ENCODE measurements around the gene CST2. TPM values are rescaled to one million over a fixed set of nuclear protein-coding genes. Genes with fewer than 3 reads are reported as not detected.

CST2 gene
- 1 to 10 TPM in 1 of 4 donors, under 1 TPM in 2, not detected in 1; 0.45 to 2.1 (median 0.86) TPM for total RNA-seq

- no peak for DNase-seq (ENCODE audit: extremely low spot score)
- H3K36me3 ChIP-seq: no peaks in the 10 kb centered on the region
- no peaks in the 10 kb centered on the region for H3K27me3 ChIP-seq
- peaks cover 0 to 34% (median 29%) of the 10 kb centered on the region in 4 donors for H3K4me1 ChIP-seq
- TF ChIP-seq CTCF (IDR thresholded peaks at IDR 0.05): no peak
- no peak for TF ChIP-seq POLR2A (IDR thresholded peaks at IDR 0.05; ENCODE audit: low read depth)
- TF ChIP-seq EP300 (IDR thresholded peaks at IDR 0.05): no peak
- TF ChIP-seq POLR2AphosphoS5 (IDR thresholded peaks at IDR 0.05): no peak
- intact Hi-C loops (cut with DNase I): no loop called here
- 66% methylated on average over 4 of the region's 4 CpGs for WGBS
- no peak within 1 kb of the TSS for H3K27ac ChIP-seq (replicated peaks in 1 of 4)
- no peaks in the 10 kb centered on the region for H3K9me3 ChIP-seq
- H3K4me3 ChIP-seq: no peak within 1 kb of the TSS
These were observed at the start of gene CST2 for GRCh38 chr20:23826541-23827021. Gene CST2 (minus strand): TSS chr20:23826729. CDS start chr20:23826660, 69 bp downstream.

GRCh38 chr20:23875606-23876237 is 49.2 kb upstream of the CST2 start:
- H3K27ac ChIP-seq (replicated peaks in 1 of 4): peak overlapping the region; percentile 69 to 84 (median 84)
- no peak overlapping the region for H3K4me3 ChIP-seq
- H3K36me3 ChIP-seq: no peaks in the 10 kb centered on the region
- peaks cover 0 to 97% (median 89%) of the 10 kb centered on the region in 4 donors for H3K4me1 ChIP-seq
- 49% methylated on average over 6 of the region's 6 CpGs for WGBS
- peak; percentile 84 for DNase-seq (ENCODE audit: extremely low spot score)
- intact Hi-C loops (cut with DNase I): no loop called here
- TF ChIP-seq POLR2AphosphoS5 (IDR thresholded peaks at IDR 0.05): peak in 1 of 2 donors; percentile 6
- no peak for TF ChIP-seq EP300 (IDR thresholded peaks at IDR 0.05)
- no peak for TF ChIP-seq CTCF (IDR thresholded peaks at IDR 0.05)
- TF ChIP-seq POLR2A (IDR thresholded peaks at IDR 0.05; ENCODE audit: low read depth): no peak
- no peaks in the 10 kb centered on the region for H3K9me3 ChIP-seq
- H3K27me3 ChIP-seq: no peaks in the 10 kb centered on the region

- intact Hi-C loops (cut with DNase I): no loop called here
- TF ChIP-seq EP300 (IDR thresholded peaks at IDR 0.05): no peak
- no peak for TF ChIP-seq POLR2AphosphoS5 (IDR thresholded peaks at IDR 0.05)
- Histone ChIP-seq H3K9me3 (no peaks in the 10 kb centered on the region), H3K27me3 (no peaks in the 10 kb centered on the region), H3K36me3 (no peaks in the 10 kb centered on the region), H3K4me1 (peaks cover 0 to 95% (median 85%) of the 10 kb centered on the region in 4 donors), H3K4me3 (no peak overlapping the region), H3K27ac (replicated peaks in 1 of 4) (peak overlapping the region; percentile 69 to 84 (median 84))
- DNase-seq (ENCODE audit: extremely low spot score): no peak
- WGBS: 76% methylated on average over 5 of the region's 5 CpGs
These were observed 48.2 kb upstream of the CST2 start for GRCh38 chr20:23874747-23875146.

GRCh38 chr20:23873370-23874015 is 47.0 kb upstream of the CST2 start:
- intact Hi-C loops (cut with DNase I): no loop called here
- 24% methylated on average over 2 of the region's 3 CpGs for WGBS
- Histone ChIP-seq H3K9me3 (no peaks in the 10 kb centered on the region), H3K27ac (replicated peaks in 1 of 4) (peak overlapping the region; percentile 69 to 84 (median 84)), H3K4me3 (no peak overlapping the region), H3K4me1 (peaks cover 0 to 83% (median 72%) of the 10 kb centered on the region in 4 donors), H3K27me3 (no peaks in the 10 kb centered on the region), H3K36me3 (no peaks in the 10 kb centered on the region)
- DNase-seq (ENCODE audit: extremely low spot score): peak; percentile 86
- TF ChIP-seq POLR2AphosphoS5 (IDR thresholded peaks at IDR 0.05) (peak; percentile 69 to 73), POLR2A (IDR thresholded peaks at IDR 0.05; ENCODE audit: low read depth) (no peak), EP300 (IDR thresholded peaks at IDR 0.05) (peak; percentile 32)

- H3K4me1 ChIP-seq: peaks cover 0 to 68% (median 61%) of the 10 kb centered on the region in 4 donors
- no peaks in the 10 kb centered on the region for H3K36me3 ChIP-seq
- 90% methylated on average over 1 of the region's 1 CpG for WGBS
- no peaks in the 10 kb centered on the region for H3K9me3 ChIP-seq
- H3K4me3 ChIP-seq: no peak overlapping the region
- H3K27ac ChIP-seq (replicated peaks in 1 of 4): peak overlapping the region in 3 of 4 donors; percentile 69 to 84 (median 84)
- TF ChIP-seq POLR2A (IDR thresholded peaks at IDR 0.05; ENCODE audit: low read depth) (no peak), CTCF (IDR thresholded peaks at IDR 0.05) (no peak), POLR2AphosphoS5 (IDR thresholded peaks at IDR 0.05) (no peak), EP300 (IDR thresholded peaks at IDR 0.05) (no peak)
- no peaks in the 10 kb centered on the region for H3K27me3 ChIP-seq
- no peak for DNase-seq (ENCODE audit: extremely low spot score)
- intact Hi-C loops (cut with DNase I): no loop called here
These were observed 45.5 kb upstream of the CST2 start for GRCh38 chr20:23872065-23872464.
